ENCODE results near the gene APOL4.
"Not testable (repeated sequence)": the region's sequence is repeated elsewhere in the genome, so short reads cannot be mapped to it uniquely, and the experiment has no call there.

Gene APOL4

DNA sequence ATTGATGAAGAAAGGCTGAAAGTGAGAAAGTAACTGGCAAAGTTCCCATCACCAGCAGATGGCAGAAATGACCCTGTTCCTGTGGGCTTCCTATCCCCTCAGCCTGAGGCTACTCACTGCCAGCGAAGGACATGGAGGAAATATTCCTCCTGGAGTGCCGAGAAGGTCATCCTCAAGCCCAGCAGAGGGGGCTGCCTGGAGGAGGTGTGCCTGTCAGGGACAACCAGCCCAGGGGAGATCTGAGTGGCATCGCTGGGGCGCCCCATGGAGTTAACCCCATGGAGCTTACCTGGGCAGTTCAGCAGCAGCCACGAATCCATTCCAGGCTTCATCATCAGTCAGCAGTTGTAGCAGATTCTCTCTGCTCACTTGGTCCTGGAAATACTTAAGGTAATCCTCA lies 29.4 kb upstream of the APOL4 start:
- not testable (repeated sequence) for DNase-seq (ENCODE audit: low read depth)

DNA sequence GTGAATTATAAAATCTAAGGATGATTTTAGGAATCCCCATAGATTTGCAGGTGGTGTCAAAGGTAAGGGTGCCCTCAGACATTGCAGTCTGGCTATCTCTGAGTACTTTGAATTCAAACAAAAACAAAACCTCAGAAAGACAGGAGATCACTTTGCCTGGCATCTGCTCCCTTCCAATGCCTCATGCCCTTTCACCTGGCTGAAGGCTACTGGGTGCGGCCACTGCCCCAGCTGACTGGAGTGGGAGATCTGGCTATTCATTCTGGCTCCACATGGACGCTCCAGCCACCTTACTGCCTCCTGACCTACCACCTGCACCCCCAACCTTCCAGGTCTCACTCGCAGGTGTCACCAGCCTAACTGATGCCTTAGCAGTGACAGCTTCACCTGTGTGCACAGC lies 28.0 kb upstream of the APOL4 start:
- DNase-seq (ENCODE audit: low read depth) = not testable (repeated sequence)

DNA sequence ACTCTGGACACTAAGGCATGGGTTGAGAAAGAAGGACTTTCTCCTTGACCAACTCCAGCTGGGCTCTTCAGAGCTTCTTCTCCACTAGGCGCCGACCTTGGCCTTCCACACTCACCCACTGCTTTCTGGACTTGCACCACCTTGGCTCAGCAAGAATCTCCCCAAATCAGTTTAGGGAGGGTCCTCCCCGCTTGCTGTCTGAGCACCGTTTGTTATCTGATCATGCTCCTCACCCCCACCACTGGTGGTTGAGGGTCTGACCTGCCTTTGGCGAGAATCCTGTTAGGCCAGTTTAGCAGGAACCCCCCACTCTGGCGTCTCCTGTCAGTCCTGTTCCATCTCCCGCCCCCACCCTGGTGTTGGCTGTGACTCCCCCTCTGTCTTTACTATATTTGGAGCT lies 27.3 kb upstream of the APOL4 start:
- no peak for DNase-seq (ENCODE audit: low read depth)

DNA sequence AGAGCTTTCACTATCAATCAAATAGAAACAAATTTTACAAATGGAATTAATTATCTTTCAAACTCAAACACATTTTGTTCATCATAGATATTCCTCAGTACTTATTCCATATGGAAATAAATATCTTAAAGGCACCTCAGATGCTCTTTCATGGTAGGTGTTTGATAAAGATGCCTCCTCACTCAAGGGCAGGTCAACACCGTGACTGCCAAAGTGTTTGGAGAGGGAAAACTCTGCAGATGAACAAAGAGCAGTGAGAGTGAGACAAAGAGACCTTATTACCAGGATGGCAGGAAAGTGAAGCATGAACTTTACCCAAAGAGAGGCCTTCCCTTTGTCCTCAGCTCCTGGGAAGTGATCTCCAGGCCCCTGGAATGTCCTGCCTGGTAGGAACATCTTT lies 26.8 kb upstream of the APOL4 start:
- not testable (repeated sequence) for DNase-seq (ENCODE audit: low read depth)

DNA sequence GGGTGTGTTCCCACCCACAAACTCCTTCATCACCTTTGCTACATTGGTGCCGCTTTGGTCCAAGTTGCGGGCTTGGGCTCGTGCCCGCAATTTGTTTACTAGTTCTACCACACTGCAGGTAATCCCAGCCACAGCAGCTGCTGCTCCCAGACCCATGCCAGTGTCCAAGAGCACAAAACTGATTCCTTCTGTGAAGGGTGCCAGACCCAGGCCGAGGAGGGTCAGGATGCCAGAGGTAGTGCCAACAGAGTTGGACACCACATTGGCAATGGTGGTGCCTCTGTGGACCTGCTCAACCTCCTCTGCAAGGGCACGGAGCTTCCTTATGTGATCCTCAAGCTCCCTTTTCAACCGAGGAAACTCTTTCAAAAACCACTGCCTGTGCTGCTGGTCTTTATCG lies 26.2 kb upstream of the APOL4 start:
- no peak for DNase-seq (ENCODE audit: low read depth)

DNA sequence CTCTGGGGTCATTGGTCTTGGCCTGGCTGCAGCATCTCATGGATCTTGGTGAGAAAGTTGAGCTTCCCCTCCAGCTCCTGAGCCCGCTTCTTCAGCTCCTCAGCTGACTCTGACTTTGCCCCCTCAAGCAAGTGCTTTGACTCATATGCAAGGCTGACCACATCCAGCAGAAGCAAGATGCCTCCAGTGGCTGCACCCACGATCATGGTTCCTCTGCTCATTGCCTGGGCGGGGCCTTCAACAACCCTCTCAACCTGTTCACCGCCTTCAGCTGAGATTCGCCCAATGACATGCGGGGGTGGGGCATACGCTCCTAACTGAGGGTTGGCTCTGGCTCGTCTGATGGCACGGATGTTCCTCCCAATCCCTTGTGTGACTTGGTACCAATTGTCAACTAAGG lies 25.8 kb upstream of the APOL4 start:
- DNase-seq (ENCODE audit: low read depth) = peak; percentile 36

DNA sequence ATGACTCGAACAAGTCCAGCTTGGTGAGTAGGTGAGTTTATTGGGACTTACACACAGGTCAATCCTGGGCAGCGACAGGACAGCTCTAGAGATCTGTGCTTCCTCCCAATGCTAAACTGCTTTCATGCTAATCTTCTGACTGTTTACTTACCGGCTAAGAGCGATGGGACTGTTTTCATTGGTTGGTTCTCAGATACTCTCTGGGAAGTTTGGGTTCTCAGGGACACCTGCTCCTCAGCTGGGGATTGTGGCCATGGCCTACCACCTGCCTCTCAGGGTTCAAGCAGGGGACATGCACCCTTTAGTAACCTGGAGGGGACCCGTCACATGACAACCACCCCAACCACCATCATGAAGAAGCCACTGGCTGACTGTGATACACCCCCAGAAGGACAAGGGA lies 24.6 kb upstream of the APOL4 start:
- DNase-seq (ENCODE audit: low read depth) = no peak

DNA sequence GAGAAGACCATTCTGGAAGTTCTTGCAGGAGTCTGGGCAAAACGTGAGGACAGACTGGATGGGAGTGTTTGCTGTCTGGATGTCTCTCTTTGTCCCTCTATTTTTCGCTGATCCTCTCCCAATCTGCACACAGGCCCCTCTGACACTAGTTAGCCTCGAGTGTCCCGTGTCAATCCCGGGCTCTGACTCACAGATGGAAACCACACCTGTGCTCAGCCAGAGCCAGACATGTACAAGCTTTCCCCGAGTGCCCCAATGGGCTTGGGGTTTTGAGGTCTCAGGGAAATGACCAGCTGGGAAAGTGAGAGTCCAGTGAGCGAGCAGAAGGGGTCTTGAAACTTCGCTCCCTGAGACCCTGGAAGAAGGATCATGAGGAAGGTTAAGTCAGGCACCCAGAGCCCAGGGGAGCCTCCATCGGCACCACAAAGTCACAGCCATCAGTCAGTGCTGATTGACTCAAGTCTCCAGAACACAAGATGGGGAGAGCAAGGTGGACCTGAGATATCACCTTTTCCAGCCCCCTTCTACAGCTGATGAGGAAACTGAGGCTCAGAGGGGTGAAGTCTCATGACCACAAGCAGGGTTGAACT lies 23.8 kb upstream of the APOL4 start:
- no peak for DNase-seq (ENCODE audit: low read depth)

DNA sequence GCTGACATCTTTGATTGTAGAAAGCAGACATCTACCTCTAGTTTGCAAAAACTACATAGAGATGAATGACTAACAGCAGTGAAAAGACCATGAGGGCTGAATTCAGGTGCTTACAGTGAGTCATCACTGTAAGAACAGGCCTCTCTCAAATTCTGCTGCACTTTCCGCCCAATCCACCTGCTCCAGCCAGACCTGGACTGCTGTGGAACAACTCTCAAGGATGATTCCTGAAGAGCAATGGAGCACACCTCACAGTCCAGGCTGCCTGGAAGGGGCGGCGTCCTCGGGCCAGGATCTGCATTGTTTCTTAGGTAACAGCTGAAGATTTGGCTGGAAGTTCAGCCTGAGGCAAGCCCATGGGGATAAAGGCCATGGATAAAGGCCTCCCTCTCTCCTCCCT lies 22.6 kb upstream of the APOL4 start:
- no peak for DNase-seq (ENCODE audit: low read depth)

DNA sequence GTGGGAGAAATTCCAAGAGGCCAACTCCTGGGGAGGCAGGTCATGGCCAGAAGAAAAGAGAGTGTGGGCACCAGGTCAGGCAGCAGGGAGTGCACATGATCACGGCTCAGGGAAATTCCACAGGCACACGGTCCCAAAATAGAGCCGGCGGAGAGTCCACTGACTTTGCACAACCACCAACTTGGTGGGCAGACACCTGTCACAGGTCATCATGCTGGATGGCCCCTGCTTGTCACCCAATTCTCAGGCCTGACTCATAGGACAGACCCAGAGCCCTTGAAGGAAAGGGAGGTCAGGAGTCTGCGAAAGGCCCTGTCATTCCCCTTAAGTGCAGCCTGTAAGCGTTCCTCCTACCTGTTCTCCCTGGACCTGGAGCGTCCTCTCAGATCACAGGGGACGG lies 21.9 kb upstream of the APOL4 start:
- DNase-seq (ENCODE audit: low read depth) = no peak

DNA sequence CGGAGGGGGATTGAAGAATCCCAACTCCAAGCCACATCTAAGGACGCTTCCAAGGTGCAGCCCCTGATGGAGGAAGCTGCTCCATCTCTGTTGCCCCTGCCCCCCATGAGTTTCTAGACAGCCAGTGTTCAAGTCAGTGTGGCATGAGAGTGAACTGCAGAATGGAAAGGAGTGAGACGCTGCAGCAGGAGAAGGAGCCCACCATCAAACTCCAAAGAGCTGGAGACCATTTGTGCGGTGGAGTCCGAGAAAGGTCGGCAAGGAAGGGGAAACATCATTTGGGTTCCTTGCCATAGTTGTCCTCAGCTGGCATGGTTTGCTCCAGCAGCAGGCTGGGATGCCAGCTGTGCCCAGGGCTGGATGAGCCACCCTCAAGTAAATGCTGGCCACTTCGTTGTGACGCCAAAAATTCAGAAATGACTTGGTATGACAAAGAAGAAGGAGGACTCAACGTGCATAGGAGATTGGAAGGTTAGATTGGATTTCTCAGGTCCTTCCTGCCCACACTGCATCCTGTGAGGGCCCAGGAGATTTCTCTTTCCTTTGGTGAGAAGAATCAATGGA lies 21.4 kb upstream of the APOL4 start:
- no peak for DNase-seq (ENCODE audit: low read depth)

DNA sequence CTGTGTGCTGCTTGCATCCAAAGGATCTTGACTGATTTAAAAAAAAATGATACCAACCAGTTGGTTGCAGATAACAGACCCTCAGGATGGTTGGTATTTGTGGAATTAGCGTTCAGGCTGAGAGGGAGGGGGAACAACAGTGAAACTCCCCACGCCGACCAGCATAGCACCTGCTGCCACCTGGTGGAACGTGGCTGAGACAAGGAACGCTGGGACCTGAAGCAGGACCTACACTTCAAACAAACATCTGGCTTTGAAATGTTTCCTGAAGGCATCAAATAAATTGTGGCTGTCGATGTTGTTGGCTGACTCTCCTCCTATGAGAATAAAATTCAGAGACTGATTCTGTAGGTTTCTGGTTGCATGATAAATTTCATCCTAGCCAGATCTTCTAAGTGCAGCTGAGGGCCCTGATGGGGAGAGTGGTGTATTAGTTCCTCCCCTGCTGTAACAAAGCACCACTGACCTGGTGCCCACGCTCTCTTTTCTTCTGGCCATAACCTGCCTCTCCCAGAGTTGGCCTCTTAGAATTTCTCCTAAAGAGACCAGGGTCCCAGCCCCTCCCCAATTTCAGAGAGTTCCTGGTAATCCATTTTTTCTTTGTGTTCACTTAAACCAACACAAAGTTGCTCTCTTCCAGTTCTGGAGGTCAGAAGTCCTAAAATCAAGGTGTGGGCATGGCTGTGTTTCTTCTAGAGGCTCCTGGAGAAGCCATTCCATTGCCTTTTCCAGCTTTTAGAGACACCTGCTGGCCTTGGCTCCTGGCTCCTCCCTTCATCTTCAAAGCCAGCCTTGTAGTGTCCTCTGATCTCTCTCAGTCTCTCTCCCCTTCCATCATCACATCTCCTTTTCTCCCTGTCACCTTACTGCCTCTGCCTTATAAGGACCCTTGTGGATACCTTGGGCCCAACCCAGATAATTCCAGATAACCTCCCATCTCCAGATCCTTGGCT lies 20.5 kb upstream of the APOL4 start:
- DNase-seq (ENCODE audit: low read depth) = peak; percentile 42

DNA sequence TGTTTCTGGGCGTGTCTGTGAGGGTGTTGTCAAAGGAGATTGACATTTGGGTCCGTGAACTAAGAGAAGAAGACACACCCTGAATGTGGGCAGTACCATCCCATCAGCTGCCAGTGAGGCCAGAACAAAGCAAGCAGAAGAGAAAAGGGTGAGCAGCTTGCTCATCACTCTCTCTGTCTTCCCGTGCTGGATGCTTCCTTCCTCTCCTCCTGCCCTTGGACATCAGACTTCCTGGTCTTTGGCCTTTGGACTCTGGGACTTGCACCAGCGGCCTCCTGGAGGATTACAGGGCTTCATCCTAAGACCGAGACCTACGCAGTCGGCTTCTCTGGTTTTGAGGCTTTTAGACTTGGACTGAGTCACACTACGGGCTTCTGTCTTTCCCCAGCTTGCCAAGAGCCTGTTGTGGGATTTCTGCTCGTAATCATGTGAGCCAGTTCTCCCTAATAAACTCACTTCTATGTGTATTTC lies 18.9 kb upstream of the APOL4 start:
- peak; percentile 23 for DNase-seq (ENCODE audit: low read depth)

DNA sequence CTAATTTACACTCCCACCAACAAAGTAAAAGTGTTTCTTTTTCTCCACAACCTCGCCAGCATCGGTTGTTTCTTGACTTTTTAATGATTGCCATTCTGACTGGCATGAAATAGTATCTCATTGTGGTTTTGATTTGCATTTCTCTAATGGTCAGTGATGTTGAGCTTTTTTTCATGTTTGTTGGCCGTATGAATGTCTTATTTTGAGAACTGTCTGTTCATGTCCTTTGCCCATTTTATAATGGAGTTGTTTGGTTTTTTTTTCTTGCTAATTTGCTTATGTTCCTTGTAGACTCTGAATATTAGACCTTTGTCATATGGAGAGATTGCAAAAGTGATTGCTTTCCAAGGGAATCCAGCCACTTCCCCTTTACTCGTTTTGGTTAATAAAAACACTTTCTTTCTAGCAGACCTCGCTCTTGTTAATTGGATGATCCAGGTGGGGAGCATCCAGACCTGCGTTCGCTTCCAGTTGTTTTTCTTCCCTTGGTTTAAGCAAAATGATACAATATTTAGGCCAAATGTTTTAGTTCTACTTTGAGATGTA lies 17.1 kb upstream of the APOL4 start:
- no peak for DNase-seq (ENCODE audit: low read depth)

DNA sequence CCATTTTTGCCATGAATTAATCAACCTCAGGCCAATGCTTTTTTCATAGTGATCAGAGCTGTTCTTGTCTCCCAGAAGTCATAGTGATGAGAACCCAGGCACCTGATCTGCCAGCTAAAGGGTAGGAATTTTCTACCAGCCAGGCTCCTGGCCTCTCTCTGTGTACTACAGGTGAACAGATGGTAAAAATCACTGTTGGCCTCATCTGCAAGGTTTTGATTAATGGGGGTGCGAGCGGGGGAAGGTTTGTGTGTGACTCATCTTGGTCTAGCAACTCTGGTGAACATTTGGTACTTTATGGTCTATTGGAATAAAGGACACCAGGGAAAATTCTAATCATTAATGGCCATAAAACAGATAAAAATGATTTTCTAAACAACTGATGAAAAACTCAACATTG lies 14.4 kb upstream of the APOL4 start:
- DNase-seq (ENCODE audit: low read depth) = no peak

DNA sequence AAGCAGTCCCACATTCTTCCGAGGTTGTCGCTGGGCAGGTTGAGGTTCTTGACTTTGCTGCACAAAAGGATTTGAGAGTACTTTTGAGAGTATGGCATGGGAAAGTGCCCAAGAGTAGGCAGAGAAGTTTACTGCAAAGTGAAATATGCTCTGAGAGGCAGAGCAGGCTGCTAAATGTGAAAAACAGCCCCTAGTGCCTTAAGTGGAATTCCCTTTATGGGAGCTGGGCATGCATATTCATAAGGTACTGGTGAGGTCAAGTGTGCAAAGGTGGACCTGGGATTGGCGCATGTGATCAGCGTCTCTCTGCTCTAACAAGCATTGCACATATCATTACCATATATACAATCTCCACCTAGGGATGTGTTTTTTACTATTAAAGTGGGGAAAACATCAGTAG lies 12.0 kb upstream of the APOL4 start:
- DNase-seq (ENCODE audit: low read depth) = no peak

DNA sequence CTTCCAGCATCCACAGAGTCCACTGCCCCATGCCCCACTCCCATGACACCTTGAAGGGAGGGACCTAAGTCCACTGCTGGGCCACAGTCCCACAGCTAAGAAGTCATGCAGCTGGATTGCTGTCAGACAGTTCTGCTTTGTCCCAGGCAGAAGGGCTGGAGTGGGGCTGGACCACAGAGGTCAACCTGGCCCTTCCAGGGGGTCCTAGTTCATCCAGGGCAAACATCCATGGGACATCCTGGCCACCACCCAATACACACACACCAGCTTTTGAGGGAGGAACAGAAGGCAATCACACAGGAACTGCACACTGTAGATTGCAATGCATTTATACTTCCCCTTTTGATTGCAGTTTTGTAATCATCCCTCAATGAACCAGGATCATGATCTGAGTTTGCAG lies 11.3 kb upstream of the APOL4 start:
- DNase-seq (ENCODE audit: low read depth) = no peak

DNA sequence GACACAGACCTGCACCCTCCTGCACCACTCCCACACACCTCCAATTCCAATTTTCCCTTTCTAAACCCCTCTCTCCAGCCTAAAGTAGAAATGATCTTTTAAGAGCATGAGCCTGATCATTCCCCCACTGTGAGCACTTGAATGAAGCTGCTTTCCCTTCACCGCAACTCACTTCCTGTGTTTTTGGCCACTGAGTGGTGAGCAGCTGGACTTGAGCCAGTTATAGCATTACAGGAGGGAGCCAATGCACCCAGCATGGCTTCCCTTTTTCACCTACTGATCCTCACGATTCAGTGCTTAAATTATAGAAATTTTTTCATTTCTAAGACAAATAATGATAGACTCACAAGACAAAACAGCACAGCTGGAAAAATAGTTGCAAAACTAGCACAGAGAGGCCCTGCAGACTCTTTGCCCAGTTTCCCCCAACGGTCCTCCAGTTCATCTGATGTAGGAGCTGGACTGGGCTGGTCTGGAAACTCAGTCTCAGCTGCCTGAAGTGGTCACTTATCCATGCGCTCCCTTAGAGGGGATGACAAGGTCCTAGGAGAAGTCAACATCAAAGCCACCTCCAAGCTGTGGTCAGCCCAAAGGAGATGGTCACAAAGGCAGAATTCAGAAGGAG lies 9.7 kb upstream of the APOL4 start:
- DNase-seq (ENCODE audit: low read depth) = peak; percentile 42

DNA sequence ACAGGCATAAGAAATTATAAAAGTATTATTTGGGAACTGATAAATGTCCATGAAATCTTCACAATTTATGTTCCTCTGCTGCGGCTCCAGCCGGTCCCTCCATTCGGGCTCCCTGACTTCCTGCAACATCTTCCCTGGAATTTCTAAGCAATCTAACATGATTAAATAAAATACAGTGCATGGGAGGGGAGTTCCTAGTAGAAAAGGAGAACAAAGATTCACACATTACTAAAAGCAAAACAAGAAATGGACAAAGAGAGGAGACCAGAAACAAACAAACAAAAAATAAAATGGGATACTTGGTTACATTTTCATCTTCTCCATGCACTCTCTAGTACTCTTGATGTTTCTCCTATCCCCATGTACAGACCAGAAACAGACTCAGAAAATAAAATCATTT lies 8.6 kb upstream of the APOL4 start:
- no peak for DNase-seq (ENCODE audit: low read depth)

DNA sequence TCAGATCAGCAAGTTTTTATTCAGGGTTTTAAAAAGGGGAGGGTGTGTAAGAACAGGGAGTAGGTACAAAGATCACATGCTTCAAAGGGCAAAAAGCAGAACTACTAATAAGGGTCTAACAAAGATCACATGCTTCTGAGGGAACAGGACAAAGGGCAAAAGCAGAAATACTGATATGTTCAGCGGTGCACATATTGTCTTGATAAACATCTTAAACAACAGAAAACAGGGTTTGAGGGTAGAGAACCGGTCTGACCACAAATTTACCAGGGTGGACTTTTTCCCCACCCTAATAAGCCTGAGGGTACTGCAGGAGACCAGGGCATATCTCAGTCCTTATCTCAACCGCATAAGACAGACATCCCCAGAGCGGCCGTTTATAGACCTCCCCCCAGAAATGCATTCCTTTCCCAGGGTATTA lies 7.9 kb upstream of the APOL4 start:
- not testable (repeated sequence) for DNase-seq (ENCODE audit: low read depth)

DNA sequence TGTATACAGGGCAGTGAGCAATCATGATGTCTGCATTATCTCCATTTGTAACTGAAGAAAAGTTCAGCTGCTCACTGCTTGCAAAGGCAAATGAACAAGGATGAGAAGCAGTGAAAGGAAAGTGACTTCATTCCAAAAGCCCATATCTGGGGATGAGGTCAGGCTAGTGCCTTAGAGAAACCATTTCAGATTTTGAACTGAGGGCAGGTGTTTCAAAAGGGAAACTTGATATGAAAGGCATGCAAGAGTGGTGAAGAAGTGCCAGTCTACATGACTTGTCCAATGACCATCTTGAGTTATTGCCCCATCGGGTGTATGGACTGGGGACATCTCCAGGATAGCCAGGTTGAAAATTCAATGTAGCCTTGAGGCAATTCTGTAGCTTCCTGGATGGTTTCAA lies 7.3 kb upstream of the APOL4 start:
- no peak for DNase-seq (ENCODE audit: low read depth)

DNA sequence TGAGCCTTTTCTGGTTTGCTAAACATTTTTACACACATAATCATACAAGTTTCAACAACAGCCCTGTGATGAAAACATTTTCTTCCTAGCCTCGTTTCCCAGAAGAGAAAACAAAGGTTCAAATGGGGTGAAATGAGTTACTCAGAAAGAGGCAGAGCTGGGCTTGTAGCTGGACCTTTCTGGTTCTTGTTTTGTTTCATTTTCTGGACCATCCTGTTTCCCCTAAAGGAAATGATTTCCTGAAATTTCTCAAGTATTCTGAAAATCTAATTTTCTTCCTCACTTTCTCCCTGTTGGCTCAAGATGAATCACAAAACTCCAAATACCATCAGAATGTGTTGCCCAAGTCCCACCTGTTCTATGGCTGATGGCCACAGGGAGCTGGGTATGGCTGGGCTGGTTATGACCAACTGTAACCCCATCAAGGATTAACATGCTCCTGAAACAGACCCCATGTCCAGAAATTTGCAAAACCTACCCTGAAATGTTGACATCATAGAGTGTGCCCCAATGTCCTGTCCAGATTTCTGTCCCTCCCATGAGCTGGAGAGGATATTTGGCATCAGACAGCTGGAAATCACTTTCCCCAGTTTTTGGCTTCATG lies 6.7 kb upstream of the APOL4 start:
- no peak for DNase-seq (ENCODE audit: low read depth)
